ENCODE data around the gene CDH8. TPM values are rescaled to one million over a fixed set of nuclear protein-coding genes. Genes with fewer than 3 reads are reported as not detected.

The CDH8 gene
- total and polyA plus RNA-seq, 12 donors = 0.03 to 9.2 (median 0.40) TPM; not detected in 8

DNA sequence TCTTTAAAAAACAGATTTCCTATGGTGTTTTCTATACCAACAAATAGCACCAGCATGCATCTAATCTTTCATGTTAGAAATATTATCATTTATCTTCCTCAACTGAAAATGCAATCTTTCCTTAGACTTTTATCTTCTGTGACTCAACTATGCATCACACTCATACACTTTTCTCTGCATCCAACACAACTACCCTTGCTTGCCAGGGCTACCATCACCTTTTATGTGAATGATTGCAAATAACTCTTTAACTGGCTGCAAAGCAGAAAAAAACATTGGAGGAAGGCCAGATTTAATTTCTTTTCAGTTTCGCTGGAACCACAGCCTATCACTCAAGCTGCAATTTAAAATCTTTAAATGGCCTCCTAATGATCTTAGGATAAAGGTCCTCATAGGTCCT, 212.9 kb downstream of the CDH8 start:
- Histone ChIP-seq H3K9me3 (replicated peaks in 1 of 3) (no peaks in the 10 kb centered on the region), H3K36me3 (replicated peaks in 1 of 2) (no peaks in the 10 kb centered on the region), H3K27ac (no peak overlapping the region), H3K4me1 (replicated peaks in 1 of 2) (no peaks in the 10 kb centered on the region), H3K4me3 (no peak overlapping the region), H3K27me3 (no peaks in the 10 kb centered on the region)
- TF ChIP-seq, protein P1, sequence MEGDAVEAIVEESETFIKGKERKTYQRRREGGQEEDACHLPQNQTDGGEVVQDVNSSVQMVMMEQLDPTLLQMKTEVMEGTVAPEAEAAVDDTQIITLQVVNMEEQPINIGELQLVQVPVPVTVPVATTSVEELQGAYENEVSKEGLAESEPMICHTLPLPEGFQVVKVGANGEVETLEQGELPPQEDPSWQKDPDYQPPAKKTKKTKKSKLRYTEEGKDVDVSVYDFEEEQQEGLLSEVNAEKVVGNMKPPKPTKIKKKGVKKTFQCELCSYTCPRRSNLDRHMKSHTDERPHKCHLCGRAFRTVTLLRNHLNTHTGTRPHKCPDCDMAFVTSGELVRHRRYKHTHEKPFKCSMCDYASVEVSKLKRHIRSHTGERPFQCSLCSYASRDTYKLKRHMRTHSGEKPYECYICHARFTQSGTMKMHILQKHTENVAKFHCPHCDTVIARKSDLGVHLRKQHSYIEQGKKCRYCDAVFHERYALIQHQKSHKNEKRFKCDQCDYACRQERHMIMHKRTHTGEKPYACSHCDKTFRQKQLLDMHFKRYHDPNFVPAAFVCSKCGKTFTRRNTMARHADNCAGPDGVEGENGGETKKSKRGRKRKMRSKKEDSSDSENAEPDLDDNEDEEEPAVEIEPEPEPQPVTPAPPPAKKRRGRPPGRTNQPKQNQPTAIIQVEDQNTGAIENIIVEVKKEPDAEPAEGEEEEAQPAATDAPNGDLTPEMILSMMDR (IDR thresholded peaks at IDR 0.05) = no peak
- no peak for TF ChIP-seq POLR2A (IDR thresholded peaks at IDR 0.05)
- no peak for DNase-seq
- intact Hi-C loops (cut with DNase I) = no loop called here
- WGBS, 4 donors = 72 to 92% (median 83%) methylated on average over 1 of the region's 1 CpG

DNA sequence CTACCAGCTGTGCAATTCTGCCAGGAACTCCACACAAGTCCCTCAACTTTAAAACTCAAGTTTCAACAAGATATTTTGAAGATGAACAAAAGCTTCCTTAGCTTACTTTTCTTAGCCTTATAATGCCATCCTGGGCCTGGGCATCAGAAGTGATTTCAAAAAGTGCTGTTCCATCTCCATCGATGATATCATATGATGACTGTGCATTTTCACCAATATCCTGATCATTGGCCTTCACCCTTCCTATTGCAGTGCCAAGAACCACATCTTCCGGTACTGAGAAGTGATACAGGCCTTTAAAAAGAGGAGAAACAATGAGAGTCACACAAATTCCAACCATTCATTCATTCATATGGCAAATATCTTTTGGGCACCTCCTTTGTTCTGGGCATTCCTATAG, 215.4 kb downstream of the CDH8 start:
- Histone ChIP-seq H3K27ac (no peak overlapping the region), H3K4me1 (replicated peaks in 1 of 2) (no peaks in the 10 kb centered on the region), H3K9me3 (replicated peaks in 1 of 3) (no peaks in the 10 kb centered on the region), H3K4me3 (no peak overlapping the region), H3K27me3 (no peaks in the 10 kb centered on the region), H3K36me3 (replicated peaks in 1 of 2) (no peaks in the 10 kb centered on the region)
- whole genome bisulfite sequencing, 4 donors = 80 to 91% (median 88%) methylated on average over 2 of the region's 2 CpGs
- no peak for DNase-seq
- TF ChIP-seq POLR2A (IDR thresholded peaks at IDR 0.05) = no peak
- intact Hi-C loops (cut with DNase I) = no loop called here

DNA sequence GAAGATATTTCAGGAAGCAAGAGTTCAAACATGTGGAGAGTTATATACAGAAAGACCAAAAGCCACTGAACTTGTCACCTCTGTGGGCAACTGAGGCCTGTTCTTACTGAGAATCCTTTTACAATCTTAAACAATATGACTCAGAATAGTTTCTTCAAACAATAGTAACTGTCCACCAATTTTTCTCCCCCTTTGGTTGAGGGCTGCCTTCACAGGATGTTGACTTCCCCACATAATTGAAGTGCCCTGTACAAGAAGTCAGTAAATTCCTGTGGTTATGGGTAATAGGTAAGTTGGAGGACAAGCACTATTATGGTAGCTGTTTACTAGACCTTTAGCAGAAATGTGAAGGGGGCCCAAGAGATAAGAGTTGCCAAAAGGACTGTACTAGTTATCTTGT, 215.8 kb downstream of the CDH8 start:
- Histone ChIP-seq H3K27me3 (no peaks in the 10 kb centered on the region), H3K36me3 (replicated peaks in 1 of 2) (no peaks in the 10 kb centered on the region), H3K4me3 (no peak overlapping the region), H3K4me1 (replicated peaks in 1 of 2) (no peaks in the 10 kb centered on the region), H3K9me3 (replicated peaks in 1 of 3) (no peaks in the 10 kb centered on the region), H3K27ac (no peak overlapping the region)
- DNase-seq = no peak
- TF ChIP-seq POLR2A (IDR thresholded peaks at IDR 0.05) = no peak
- TF ChIP-seq, protein P1 (IDR thresholded peaks at IDR 0.05) = no peak
- intact Hi-C loops (cut with DNase I) = no loop called here

- Histone ChIP-seq H3K27me3 (no peaks in the 10 kb centered on the region), H3K36me3 (replicated peaks in 1 of 2) (no peaks in the 10 kb centered on the region), H3K4me3 (no peak overlapping the region), H3K4me1 (replicated peaks in 1 of 2) (no peaks in the 10 kb centered on the region), H3K27ac (no peak overlapping the region), H3K9me3 (replicated peaks in 1 of 3) (no peaks in the 10 kb centered on the region)
- intact Hi-C loops (cut with DNase I) = no loop called here
- WGBS, 4 donors = 79 to 96% (median 93%) methylated on average over 1 of the region's 1 CpG
- DNase-seq = no peak
- TF ChIP-seq, protein P1 (IDR thresholded peaks at IDR 0.05) = no peak
- TF ChIP-seq POLR2A (IDR thresholded peaks at IDR 0.05) = no peak
These were observed 217.4 kb downstream of the CDH8 start for GRCh38 chr16:61818850-61819249.

- DNase-seq = no peak
- TF ChIP-seq, protein P1 (IDR thresholded peaks at IDR 0.05) = no peak
- TF ChIP-seq POLR2A (IDR thresholded peaks at IDR 0.05) = no peak
- H3K27me3 ChIP-seq = no peaks in the 10 kb centered on the region
- H3K36me3 ChIP-seq (replicated peaks in 1 of 2) = no peaks in the 10 kb centered on the region
- intact Hi-C loops (cut with DNase I) = no loop called here
- no peak overlapping the region for H3K4me3 ChIP-seq
- H3K4me1 ChIP-seq (replicated peaks in 1 of 2) = no peaks in the 10 kb centered on the region
- 72 to 84% (median 80%) methylated on average over 8 of the region's 8 CpGs for WGBS, 4 donors
- no peaks in the 10 kb centered on the region for H3K9me3 ChIP-seq (replicated peaks in 1 of 3)
- no peak overlapping the region for H3K27ac ChIP-seq
These were observed 218.5 kb downstream of the CDH8 start for GRCh38 chr16:61817583-61818278.
